ENCODE measurements around the gene STIMATE. TPM values are rescaled to one million over a fixed set of nuclear protein-coding genes. Genes with fewer than 3 reads are reported as not detected.

STIMATE gene
- total RNA-seq, 4 donors from 2014 or later: 15.9 to 25.7 (median 19.3) TPM

DNA sequence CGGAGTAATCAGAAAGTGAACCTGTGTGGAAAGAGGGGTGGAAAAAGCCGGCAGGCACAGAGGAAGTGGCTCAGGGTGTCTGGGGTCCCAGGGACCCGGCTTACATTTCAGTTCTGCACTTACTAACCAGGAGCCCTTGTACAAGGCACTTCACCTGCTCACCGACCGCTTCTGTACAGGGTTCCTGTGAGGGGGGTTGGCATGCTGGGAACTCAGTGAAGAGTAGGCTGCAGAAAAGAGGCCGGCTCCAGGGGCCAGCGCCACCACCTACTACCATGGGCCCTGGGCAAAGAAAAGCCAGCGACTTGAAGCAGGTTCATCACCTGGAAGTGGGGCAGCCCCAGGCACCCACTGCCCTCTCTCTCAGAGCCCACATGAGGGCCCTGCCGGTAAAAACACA, 6.2 kb downstream of the STIMATE start:
- no peaks in the 10 kb centered on the region for H3K36me3 ChIP-seq
- 81% methylated on average over 9 of the region's 9 CpGs for WGBS
- H3K27me3 ChIP-seq: no peaks in the 10 kb centered on the region
- H3K4me1 ChIP-seq: peaks cover 51% of the 10 kb centered on the region
- TF ChIP-seq POLR2AphosphoS5 (IDR thresholded peaks at IDR 0.05) (no peak), EP300 (IDR thresholded peaks at IDR 0.05) (no peak), CTCF (IDR thresholded peaks at IDR 0.05) (no peak), POLR2A (IDR thresholded peaks at IDR 0.05) (no peak)
- DNase-seq (ENCODE audit: low spot score in 2 of 2): no peak
- no peak overlapping the region for H3K4me3 ChIP-seq
- H3K9me3 ChIP-seq: no peaks in the 10 kb centered on the region
- H3K27ac ChIP-seq: peak overlapping the region; percentile 42

- Histone ChIP-seq H3K27ac (no peak overlapping the region), H3K27me3 (no peaks in the 10 kb centered on the region), H3K36me3 (no peaks in the 10 kb centered on the region), H3K4me3 (no peak overlapping the region), H3K4me1 (peaks cover 46% of the 10 kb centered on the region), H3K9me3 (no peaks in the 10 kb centered on the region)
- 82% methylated on average over 5 of the region's 5 CpGs for WGBS
- DNase-seq (ENCODE audit: low spot score in 2 of 2): no peak
- no peak for TF ChIP-seq POLR2AphosphoS5 (IDR thresholded peaks at IDR 0.05)
- TF ChIP-seq EP300 (IDR thresholded peaks at IDR 0.05): no peak
- no peak for TF ChIP-seq CTCF (IDR thresholded peaks at IDR 0.05)
- no peak for TF ChIP-seq POLR2A (IDR thresholded peaks at IDR 0.05)
Measured at GRCh38 chr3:52890735-52891134, 6.6 kb downstream of the STIMATE start.

DNA sequence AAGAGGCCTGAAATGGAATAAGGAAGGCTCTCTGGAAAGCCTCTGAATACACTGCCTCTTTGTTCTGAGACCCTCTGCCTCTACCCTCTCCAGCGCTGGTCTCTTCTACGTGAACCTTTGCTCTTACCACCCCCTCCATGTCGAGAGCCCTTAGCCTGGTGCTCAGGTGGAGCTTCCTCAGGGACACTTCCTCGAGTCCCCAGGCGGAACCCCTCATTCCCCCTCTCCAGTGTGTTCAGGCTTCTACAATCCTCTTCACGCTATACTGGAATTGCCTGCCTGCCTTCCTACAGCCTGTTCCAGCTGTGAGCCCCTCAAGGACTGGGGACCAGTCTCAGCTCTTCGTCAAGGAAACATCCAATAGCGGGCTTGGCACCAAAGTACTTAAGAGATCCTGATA, 7.4 kb downstream of the STIMATE start:
- 91% methylated on average over 8 of the region's 8 CpGs for WGBS

GRCh38 chr3:52887166-52887565, 10.2 kb downstream of the STIMATE start:
- no peaks in the 10 kb centered on the region for H3K27me3 ChIP-seq
- H3K4me3 ChIP-seq: no peak overlapping the region
- TF ChIP-seq POLR2AphosphoS5 (IDR thresholded peaks at IDR 0.05): no peak
- no peak for TF ChIP-seq EP300 (IDR thresholded peaks at IDR 0.05)
- TF ChIP-seq POLR2A (IDR thresholded peaks at IDR 0.05): no peak
- TF ChIP-seq CTCF (IDR thresholded peaks at IDR 0.05): no peak
- no peak overlapping the region for H3K27ac ChIP-seq
- H3K4me1 ChIP-seq: peaks cover 15% of the 10 kb centered on the region
- 84% methylated on average over 4 of the region's 4 CpGs for WGBS
- H3K9me3 ChIP-seq: no peaks in the 10 kb centered on the region
- no peak for DNase-seq (ENCODE audit: low spot score in 2 of 2)
- no peaks in the 10 kb centered on the region for H3K36me3 ChIP-seq

More for the DNA sequence above, 7.4 kb downstream of the STIMATE start:
- TF ChIP-seq CTCF (IDR thresholded peaks at IDR 0.05) (no peak), POLR2A (IDR thresholded peaks at IDR 0.05) (no peak), POLR2AphosphoS5 (IDR thresholded peaks at IDR 0.05) (no peak), EP300 (IDR thresholded peaks at IDR 0.05) (no peak)
- Histone ChIP-seq H3K27ac (no peak overlapping the region), H3K36me3 (no peaks in the 10 kb centered on the region), H3K27me3 (no peaks in the 10 kb centered on the region), H3K4me1 (peaks cover 38% of the 10 kb centered on the region), H3K9me3 (no peaks in the 10 kb centered on the region), H3K4me3 (no peak overlapping the region)
- DNase-seq (ENCODE audit: low spot score in 2 of 2): no peak

GRCh38 chr3:52886049-52886730, 11.2 kb downstream of the STIMATE start:
- Histone ChIP-seq H3K36me3 (no peaks in the 10 kb centered on the region), H3K27me3 (no peaks in the 10 kb centered on the region), H3K27ac (no peak overlapping the region), H3K4me3 (no peak overlapping the region), H3K4me1 (peaks cover 6% of the 10 kb centered on the region), H3K9me3 (no peaks in the 10 kb centered on the region)
- no peak for TF ChIP-seq EP300 (IDR thresholded peaks at IDR 0.05)
- TF ChIP-seq CTCF (IDR thresholded peaks at IDR 0.05): no peak
- no peak for TF ChIP-seq POLR2A (IDR thresholded peaks at IDR 0.05)
- no peak for TF ChIP-seq POLR2AphosphoS5 (IDR thresholded peaks at IDR 0.05)
- no peak for DNase-seq (ENCODE audit: low spot score in 2 of 2)
- WGBS: 81% methylated on average over 5 of the region's 5 CpGs
